ENCODE data around the gene ATG4B. TPM values are rescaled to one million over a fixed set of nuclear protein-coding genes. Genes with fewer than 3 reads are reported as not detected.

Gene ATG4B
- total RNA-seq, 2 experiments from 2014 or later: 86.5 to 89.4 TPM

GRCh38 chr2:241656190-241656741 is 18.8 kb downstream of the ATG4B start:
- Mint-ChIP-seq H3K36me3 (ENCODE audit: low read depth) (peaks cover 84% of the 10 kb centered on the region), H3K27me3 (no peaks in the 10 kb centered on the region), H3K27ac (no peak overlapping the region), H3K4me3 (no peak overlapping the region), H3K4me1 (ENCODE audit: low read depth) (no peaks in the 10 kb centered on the region), H3K9me3 (no peaks in the 10 kb centered on the region)
- Histone ChIP-seq H3K4me3 (ENCODE audit: low read length) (no peak overlapping the region), H3K36me3 (ENCODE audit: insufficient read depth, low read length) (peaks cover 86% of the 10 kb centered on the region), H3K4me1 (ENCODE audit: insufficient read depth, low read length) (no peaks in the 10 kb centered on the region), H3K9me3 (ENCODE audit: control insufficient read depth in 1 of 2, insufficient read depth in 1 of 2, low read length in 2 of 2) (no peaks in the 10 kb centered on the region), H3K27ac (ENCODE audit: low read depth in 1 of 2, low read length in 2 of 2) (no peak overlapping the region), H3K27me3 (ENCODE audit: control insufficient read depth in 1 of 2, insufficient read depth in 2 of 2, low read length in 2 of 2) (no peaks in the 10 kb centered on the region)
- ATAC-seq (ENCODE audit: poor library complexity) (no peak), DNase-seq (no peak)
- POLR2A ChIA-PET: no interaction called here
- intact Hi-C loops (cut with DNase I, micrococcal nuclease): no loop called here
- no peak for TF ChIP-seq CTCF (IDR thresholded peaks at IDR 0.05)
- CTCF ChIA-PET: no interaction called here

- Mint-ChIP-seq H3K9me3 (no peaks in the 10 kb centered on the region), H3K27ac (no peak overlapping the region), H3K4me3 (no peak overlapping the region), H3K36me3 (ENCODE audit: low read depth) (peaks cover 82% of the 10 kb centered on the region), H3K27me3 (no peaks in the 10 kb centered on the region), H3K4me1 (ENCODE audit: low read depth) (no peaks in the 10 kb centered on the region)
- ATAC-seq (ENCODE audit: poor library complexity) (no peak), DNase-seq (no peak)
- intact Hi-C loops (cut with DNase I, micrococcal nuclease): loop anchor here in 1 of 2 experiments (2.0 kb wide), 1 partner anchor 805 kb away; no protein-coding TSS in a partner anchor
- H3K36me3 ChIP-seq (ENCODE audit: insufficient read depth, low read length): peaks cover 78% of the 10 kb centered on the region
- no peaks in the 10 kb centered on the region for H3K4me1 ChIP-seq (ENCODE audit: insufficient read depth, low read length)
- H3K27ac ChIP-seq (ENCODE audit: low read depth in 1 of 2, low read length in 2 of 2): no peak overlapping the region
- no peaks in the 10 kb centered on the region for H3K27me3 ChIP-seq (ENCODE audit: control insufficient read depth in 1 of 2, insufficient read depth in 2 of 2, low read length in 2 of 2)
- H3K9me3 ChIP-seq (ENCODE audit: control insufficient read depth in 1 of 2, insufficient read depth in 1 of 2, low read length in 2 of 2): no peaks in the 10 kb centered on the region
- TF ChIP-seq CTCF (IDR thresholded peaks at IDR 0.05): no peak
- CTCF ChIA-PET: no interaction called here
- POLR2A ChIA-PET: no interaction called here
- H3K4me3 ChIP-seq (ENCODE audit: low read length): no peak overlapping the region
Observed at GRCh38 chr2:241657786-241658254, 20.3 kb downstream of the ATG4B start.

- Mint-ChIP-seq H3K9me3 (no peaks in the 10 kb centered on the region), H3K27ac (no peak overlapping the region), H3K27me3 (no peaks in the 10 kb centered on the region), H3K4me3 (no peak overlapping the region), H3K36me3 (ENCODE audit: low read depth) (peaks cover 77% of the 10 kb centered on the region), H3K4me1 (ENCODE audit: low read depth) (no peaks in the 10 kb centered on the region)
- ChIA-PET POLR2A (no interaction called here), CTCF (no interaction called here)
- no peaks in the 10 kb centered on the region for H3K9me3 ChIP-seq (ENCODE audit: control insufficient read depth in 1 of 2, insufficient read depth in 1 of 2, low read length in 2 of 2)
- ATAC-seq (ENCODE audit: poor library complexity) (no peak), DNase-seq (no peak)
- H3K36me3 ChIP-seq (ENCODE audit: insufficient read depth, low read length): peaks cover 73% of the 10 kb centered on the region
- no peak overlapping the region for H3K27ac ChIP-seq (ENCODE audit: low read depth in 1 of 2, low read length in 2 of 2)
- H3K4me3 ChIP-seq (ENCODE audit: low read length): no peak overlapping the region
- no peak for TF ChIP-seq CTCF (IDR thresholded peaks at IDR 0.05)
- no peaks in the 10 kb centered on the region for H3K27me3 ChIP-seq (ENCODE audit: control insufficient read depth in 1 of 2, insufficient read depth in 2 of 2, low read length in 2 of 2)
- no peaks in the 10 kb centered on the region for H3K4me1 ChIP-seq (ENCODE audit: insufficient read depth, low read length)
- intact Hi-C loops (cut with DNase I, micrococcal nuclease): loop anchor here in 1 of 2 experiments (2.0 kb wide), 1 partner anchor 805 kb away; no protein-coding TSS in a partner anchor
Observed at GRCh38 chr2:241658296-241658695, 20.8 kb downstream of the ATG4B start.

Data from CD4-positive, alpha-beta T cell (primary cell).